Activated B cell treated with CpG ODN at 0.5 μM for 24 hours (primary cell): ENCODE results near the gene INF2. TPM values are rescaled to one million over a fixed set of nuclear protein-coding genes. Genes with fewer than 3 reads are reported as not detected.

Source experiments
- ATAC-seq: fragments of 200-7000 bp; cut with Tn5 transposase; one replicate; pipeline ENCODE4 v1.10.0; 2021; ENCODE audit warnings: low read depth, mild to moderate bottlenecking, moderate library complexity
- CTCF ChIA-PET: fragments of 350-600 bp; sonication (Branson Sonifier 250); formaldehyde crosslinking; loops from one replicate; lab custom pipeline; 2021; ENCODE audit warnings: antibody characterized with exemption; lab: Charles Lee
- POLR2A ChIA-PET: fragments of 350-600 bp; sonication (Branson Sonifier 250); formaldehyde crosslinking; loops from one replicate; lab custom pipeline; 2021; ENCODE audit warnings: antibody characterized with exemption; lab: Charles Lee
- DNase-seq: peaks from one replicate; pipeline ENCODE4 v3.0.0; 2022
- H3K27ac Mint-ChIP-seq: one replicate; pipeline ENCODE4 v1.8.0; 2020; ENCODE audit warnings: mixed read lengths
- H3K27me3 Mint-ChIP-seq: one replicate; pipeline ENCODE4 v1.8.0; 2021; ENCODE audit warnings: mixed read lengths
- H3K36me3 Mint-ChIP-seq: one replicate; pipeline ENCODE4 v1.8.0; 2021; ENCODE audit warnings: low read depth, mixed read lengths
- H3K4me1 Mint-ChIP-seq: one replicate; pipeline ENCODE4 v1.8.0; 2021; ENCODE audit warnings: mixed read lengths
- H3K4me3 Mint-ChIP-seq: one replicate; pipeline ENCODE4 v1.8.0; 2020; ENCODE audit warnings: mild to moderate bottlenecking, mixed read lengths
- H3K9me3 Mint-ChIP-seq: one replicate; pipeline ENCODE4 v1.8.0; 2020; ENCODE audit warnings: mixed read lengths
- intact Hi-C: fragments of 100-400 bp; cut with micrococcal nuclease; formaldehyde crosslinking; loops from one replicate; pipeline ENCODE4 v1.15.1; 2024
- total RNA-seq: library from RNA; stranded (reverse); gene quantifications from 2 replicates; pipeline ENCODE4 v1.2.3, GENCODE V29; 2022
- TF ChIP-seq, protein P1 (sequence below): fragments of 200-600 bp; IDR thresholded peaks from one replicate; pipeline ENCODE4 v1.8.0; 2022; ENCODE audit warnings: antibody characterized with exemption, mild to moderate bottlenecking

Gene INF2
- total RNA-seq, 1 donor from 2014 or later, result 47.2 TPM

DNA sequence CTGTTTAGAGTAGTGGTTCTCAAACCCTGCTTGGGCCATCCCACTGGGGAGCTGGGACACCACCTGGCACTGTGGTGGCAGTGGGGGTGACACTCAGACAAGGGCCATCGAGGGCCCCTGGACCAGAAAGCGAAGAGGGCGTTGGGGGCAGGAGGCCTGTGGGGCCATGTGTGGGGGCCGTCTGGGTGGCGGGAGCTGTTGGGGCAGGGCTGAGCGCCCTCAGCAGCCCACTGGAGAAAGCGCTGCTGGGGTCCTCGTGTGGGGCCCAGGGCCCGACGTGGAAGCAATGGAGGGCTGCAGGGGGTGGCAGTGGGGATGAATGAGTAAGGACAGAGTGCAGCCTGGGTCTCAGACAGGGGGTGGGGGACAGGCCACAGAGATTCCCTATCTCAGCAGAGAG is 28.7 kb downstream of the INF2 start:
- POLR2A ChIA-PET, result no interaction called here
- ATAC-seq (no peak), DNase-seq (no peak)
- Mint-ChIP-seq H3K4me1 (no peaks in the 10 kb centered on the region), H3K27me3 (no peaks in the 10 kb centered on the region), H3K36me3 (peaks cover 38% of the 10 kb centered on the region), H3K9me3 (no peaks in the 10 kb centered on the region), H3K27ac (no peak overlapping the region), H3K4me3 (no peak overlapping the region)
- TF ChIP-seq, protein P1, sequence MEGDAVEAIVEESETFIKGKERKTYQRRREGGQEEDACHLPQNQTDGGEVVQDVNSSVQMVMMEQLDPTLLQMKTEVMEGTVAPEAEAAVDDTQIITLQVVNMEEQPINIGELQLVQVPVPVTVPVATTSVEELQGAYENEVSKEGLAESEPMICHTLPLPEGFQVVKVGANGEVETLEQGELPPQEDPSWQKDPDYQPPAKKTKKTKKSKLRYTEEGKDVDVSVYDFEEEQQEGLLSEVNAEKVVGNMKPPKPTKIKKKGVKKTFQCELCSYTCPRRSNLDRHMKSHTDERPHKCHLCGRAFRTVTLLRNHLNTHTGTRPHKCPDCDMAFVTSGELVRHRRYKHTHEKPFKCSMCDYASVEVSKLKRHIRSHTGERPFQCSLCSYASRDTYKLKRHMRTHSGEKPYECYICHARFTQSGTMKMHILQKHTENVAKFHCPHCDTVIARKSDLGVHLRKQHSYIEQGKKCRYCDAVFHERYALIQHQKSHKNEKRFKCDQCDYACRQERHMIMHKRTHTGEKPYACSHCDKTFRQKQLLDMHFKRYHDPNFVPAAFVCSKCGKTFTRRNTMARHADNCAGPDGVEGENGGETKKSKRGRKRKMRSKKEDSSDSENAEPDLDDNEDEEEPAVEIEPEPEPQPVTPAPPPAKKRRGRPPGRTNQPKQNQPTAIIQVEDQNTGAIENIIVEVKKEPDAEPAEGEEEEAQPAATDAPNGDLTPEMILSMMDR, result no peak
- intact Hi-C loops, result no loop called here
- CTCF ChIA-PET, result no interaction called here

DNA sequence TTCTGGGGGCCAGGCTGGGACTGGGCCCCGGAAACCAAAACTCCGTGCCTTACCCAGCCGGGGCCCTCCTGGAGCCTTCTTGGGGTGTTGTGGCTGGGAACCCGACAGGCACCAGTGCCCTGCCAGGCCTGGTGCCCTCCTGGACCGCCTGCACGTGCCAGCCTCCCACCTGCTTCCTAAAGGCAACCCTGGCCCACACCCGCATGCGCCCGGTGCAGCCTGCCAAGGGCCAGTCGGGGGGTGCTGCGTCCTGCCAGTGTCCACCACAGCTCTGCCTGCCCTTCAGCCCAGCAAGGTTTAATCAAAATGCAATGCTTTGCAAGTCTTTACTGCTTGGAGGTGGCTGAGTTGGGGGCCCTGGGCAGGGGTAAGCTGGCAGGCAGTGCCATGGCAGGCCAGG is 29.5 kb downstream of the INF2 start:
- no peak overlapping the region for H3K27ac Mint-ChIP-seq
- H3K4me3 Mint-ChIP-seq, result no peak overlapping the region
- POLR2A ChIA-PET, result no interaction called here
- intact Hi-C loops, result no loop called here
- DNase-seq (no peak), ATAC-seq (no peak)
- H3K4me1 Mint-ChIP-seq, result no peaks in the 10 kb centered on the region
- H3K27me3 Mint-ChIP-seq, result no peaks in the 10 kb centered on the region
- TF ChIP-seq, protein P1, result no peak
- H3K9me3 Mint-ChIP-seq, result no peaks in the 10 kb centered on the region
- CTCF ChIA-PET, result no interaction called here
- peaks cover 31% of the 10 kb centered on the region for H3K36me3 Mint-ChIP-seq

DNA sequence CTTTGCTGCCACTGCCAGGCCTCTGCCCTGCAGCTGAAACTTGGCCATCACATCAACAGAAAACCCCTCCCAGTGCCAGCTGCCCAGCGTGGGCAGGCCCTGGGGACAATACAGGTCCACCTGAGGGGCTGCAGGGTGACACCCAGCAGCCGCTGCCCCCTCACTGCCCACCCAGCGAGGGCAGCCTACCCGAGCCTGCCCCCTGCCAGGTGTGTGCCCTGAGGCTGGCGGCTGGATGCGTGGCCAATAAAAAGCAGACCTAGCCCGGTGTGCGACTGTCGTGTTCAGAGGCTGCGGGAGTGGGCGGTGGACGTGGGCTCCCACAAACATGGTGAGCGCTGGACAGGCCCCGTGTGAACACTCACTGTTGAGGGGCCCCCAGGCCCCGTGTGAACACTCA is 29.9 kb downstream of the INF2 start:
- POLR2A ChIA-PET, result no interaction called here

DNA sequence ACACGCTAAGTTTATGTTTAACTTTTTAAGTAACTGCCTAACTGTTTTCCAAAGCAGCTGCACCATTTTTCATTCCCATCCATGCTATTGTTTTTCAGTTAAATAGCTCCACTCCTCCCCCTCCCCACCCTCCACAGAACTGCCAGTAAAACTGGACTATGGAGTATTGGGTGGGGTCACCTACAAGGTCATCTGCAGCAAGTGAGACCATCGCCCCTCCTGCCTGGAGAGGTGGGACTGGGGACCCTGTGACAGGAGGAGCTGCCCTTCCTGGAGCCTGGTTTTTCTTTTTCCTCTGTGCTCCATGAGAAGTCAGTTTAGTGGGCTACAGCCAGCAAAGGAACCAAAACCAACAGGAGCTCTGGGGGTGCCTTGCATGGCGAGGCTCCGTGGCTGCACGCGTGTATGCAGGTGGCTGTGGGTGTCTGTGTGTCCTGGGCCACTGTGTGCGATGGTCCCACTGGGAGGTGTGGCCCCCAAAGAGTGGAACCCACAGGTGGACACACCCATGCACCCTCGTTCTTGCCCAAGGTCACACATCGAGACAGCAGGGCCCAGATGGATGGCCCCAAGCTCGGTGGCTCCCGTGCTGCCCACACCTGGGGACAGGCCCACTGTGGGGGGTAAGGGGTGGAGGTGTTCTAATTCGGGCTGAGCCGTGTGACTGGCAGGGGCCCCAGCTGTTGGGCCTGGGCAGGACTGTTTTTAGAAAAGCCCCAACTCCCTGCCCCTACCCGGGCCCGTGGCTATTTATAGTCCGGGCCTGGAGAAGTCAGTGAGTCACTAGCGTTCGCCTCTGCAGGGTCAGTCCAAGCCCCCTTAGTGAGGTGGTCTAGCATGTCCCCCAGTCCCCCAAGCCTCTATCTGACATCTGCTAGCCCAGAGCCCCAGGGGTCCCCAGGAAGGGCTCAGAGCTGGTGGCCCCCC is 32.4 kb downstream of the INF2 start:
- no peak overlapping the region for H3K4me3 Mint-ChIP-seq
- CTCF ChIA-PET, result interaction anchor here (2.6 kb wide), 1 partner anchor 31 kb away, joined by 9 read pairs; the partner anchor contains the start of gene SIVA1
- ATAC-seq (no peak), DNase-seq (no peak)
- peaks cover 3% of the 10 kb centered on the region for H3K27me3 Mint-ChIP-seq
- intact Hi-C loops, result loop anchor here (5.0 kb wide), 1 partner anchor 326 kb away; no protein-coding TSS in a partner anchor
- H3K36me3 Mint-ChIP-seq, result peaks cover 12% of the 10 kb centered on the region
- no peak overlapping the region for H3K27ac Mint-ChIP-seq
- POLR2A ChIA-PET, result no interaction called here
- H3K9me3 Mint-ChIP-seq, result no peaks in the 10 kb centered on the region
- H3K4me1 Mint-ChIP-seq, result no peaks in the 10 kb centered on the region
- TF ChIP-seq, protein P1, result no peak

More for the DNA sequence above, 29.9 kb downstream of the INF2 start:
- intact Hi-C loops, result no loop called here
- peaks cover 27% of the 10 kb centered on the region for H3K36me3 Mint-ChIP-seq
- no peak overlapping the region for H3K27ac Mint-ChIP-seq
- no peak for ATAC-seq
- CTCF ChIA-PET, result no interaction called here
- no peak for DNase-seq
- no peaks in the 10 kb centered on the region for H3K4me1 Mint-ChIP-seq
- no peak overlapping the region for H3K4me3 Mint-ChIP-seq
- TF ChIP-seq, protein P1, result no peak
- no peaks in the 10 kb centered on the region for H3K27me3 Mint-ChIP-seq
- no peaks in the 10 kb centered on the region for H3K9me3 Mint-ChIP-seq

DNA sequence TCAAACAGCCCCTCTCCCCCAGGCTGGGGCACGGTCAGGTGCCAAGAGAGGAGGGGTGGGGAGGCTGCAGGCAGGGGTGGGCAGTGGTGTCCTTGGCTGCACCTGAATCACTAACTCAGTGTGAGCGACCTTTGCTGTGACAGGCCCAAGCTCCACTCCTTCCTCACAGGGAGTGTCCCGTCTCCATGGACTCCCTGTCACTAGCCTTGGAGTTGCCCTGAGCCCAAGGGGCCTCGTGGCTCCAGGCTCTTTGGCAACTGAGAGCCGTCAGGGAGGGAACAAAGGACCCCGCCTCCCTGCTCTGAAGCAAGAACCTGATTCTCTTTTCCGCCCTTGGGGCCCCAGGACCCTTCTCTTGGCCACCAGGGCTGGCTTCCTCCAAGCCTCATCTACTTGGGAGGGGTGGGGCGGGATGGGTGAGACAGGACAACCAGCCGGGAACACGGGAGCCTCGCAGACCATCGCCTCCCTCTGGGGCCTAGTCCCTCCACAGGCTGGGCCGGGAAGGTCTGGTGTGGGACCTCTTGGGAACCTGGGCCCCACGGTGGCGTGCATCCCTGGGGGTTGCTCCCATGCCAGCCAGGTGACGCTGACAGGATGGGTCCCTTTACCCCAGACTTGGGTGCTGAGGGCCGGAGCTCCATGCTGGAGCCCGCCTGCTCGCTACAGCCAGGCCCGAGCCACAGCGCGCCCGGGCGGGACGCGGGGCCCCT is 33.7 kb downstream of the INF2 start:
- ATAC-seq, result no peak
- Mint-ChIP-seq H3K9me3 (no peaks in the 10 kb centered on the region), H3K27ac (no peak overlapping the region), H3K4me3 (no peak overlapping the region), H3K36me3 (peaks cover 7% of the 10 kb centered on the region), H3K4me1 (no peaks in the 10 kb centered on the region), H3K27me3 (peaks cover 5% of the 10 kb centered on the region)
- ChIA-PET CTCF (interaction anchor here (0.8 to 2.6 kb wide), 2 partner anchors 30 to 79 kb away, joined by 3 to 9 read pairs; partner anchors contain the start of gene SIVA1), POLR2A (interaction anchor here (1.2 kb wide), 1 partner anchor 14 kb away, joined by 4 read pairs; no protein-coding TSS in a partner anchor)
- no peak for DNase-seq
- TF ChIP-seq, protein P1, result no peak
- intact Hi-C loops, result loop anchor here (1.0 to 5.0 kb wide), 2 partner anchors 102 to 324 kb away; no protein-coding TSS in a partner anchor
